Astrocyte (in vitro differentiated cells and primary cell): ENCODE results near the gene GFOD1. TPM values are rescaled to one million over a fixed set of nuclear protein-coding genes. Genes with fewer than 3 reads are reported as not detected.

ENCODE experiments used
- DNase-seq: peaks from one replicate; pipeline ENCODE4 v3.0.0-alpha.2; 2010; ENCODE audit warnings: low read depth
- FAIRE-seq: peaks from 2 replicates; lab custom pipeline; 2011; peaks lifted over from hg19 to GRCh38; lab: Jason Lieb, UNC
- H2AFZ ChIP-seq: 2 replicates; pipeline ENCODE4 v1.6.0; 2012; ENCODE audit warnings: low read depth, low read length, inconsistent platforms
- H3K27ac ChIP-seq: 2 replicates; pipeline ENCODE4 v1.5.1; 2011; ENCODE audit warnings: low read depth, low read length, inconsistent platforms
- H3K27me3 ChIP-seq: 2 replicates; pipeline ENCODE4 v1.6.0; 2011; ENCODE audit warnings: low read length, inconsistent platforms; ENCODE audit not compliant: insufficient read depth
- H3K36me3 ChIP-seq: 2 replicates; pipeline ENCODE4 v1.5.1; 2011; ENCODE audit warnings: low read length, inconsistent platforms; ENCODE audit not compliant: insufficient read depth
- H3K4me1 ChIP-seq: 2 replicates; pipeline ENCODE4 v1.5.1; 2011; ENCODE audit warnings: low read length, inconsistent platforms; ENCODE audit not compliant: insufficient read depth
- H3K4me2 ChIP-seq: 2 replicates; pipeline ENCODE4 v1.6.0; 2012; ENCODE audit warnings: low read length, inconsistent platforms
- H3K4me3 ChIP-seq: 2 replicates; pipeline ENCODE4 v1.5.1; 2011; ENCODE audit warnings: low read depth, mild to moderate bottlenecking, low read length, inconsistent platforms; ENCODE audit not compliant: insufficient read depth
- H3K79me2 ChIP-seq: 2 replicates; pipeline ENCODE4 v1.6.0; 2012; ENCODE audit warnings: mild to moderate bottlenecking, low read length, inconsistent platforms; ENCODE audit not compliant: insufficient read depth
- H3K9ac ChIP-seq: 2 replicates; pipeline ENCODE4 v1.6.0; 2012; ENCODE audit warnings: mild to moderate bottlenecking, low read length, inconsistent platforms
- H3K9me3 ChIP-seq: 2 replicates; pipeline ENCODE4 v1.5.1; 2012; ENCODE audit warnings: low read depth, mild to moderate bottlenecking, low read length, inconsistent platforms; ENCODE audit not compliant: insufficient read depth
- H4K20me1 ChIP-seq: 2 replicates; pipeline ENCODE4 v1.6.0; 2012; ENCODE audit warnings: low read length, inconsistent platforms; ENCODE audit not compliant: insufficient read depth
- H3K27ac Mint-ChIP-seq: one replicate; pipeline ENCODE4 v1.8.0; 2021; ENCODE audit warnings: mild to moderate bottlenecking, mixed read lengths; ENCODE audit not compliant: unreplicated experiment
- H3K27me3 Mint-ChIP-seq: one replicate; pipeline ENCODE4 v1.8.0; 2021; ENCODE audit warnings: low read depth, mixed read lengths; ENCODE audit not compliant: unreplicated experiment
- H3K36me3 Mint-ChIP-seq: one replicate; pipeline ENCODE4 v1.8.0; 2021; ENCODE audit warnings: low read depth, mixed read lengths; ENCODE audit not compliant: unreplicated experiment
- H3K4me1 Mint-ChIP-seq: one replicate; pipeline ENCODE4 v1.8.0; 2021; ENCODE audit warnings: low read depth, mixed read lengths; ENCODE audit not compliant: unreplicated experiment
- H3K4me3 Mint-ChIP-seq: one replicate; pipeline ENCODE4 v1.8.0; 2021; ENCODE audit warnings: mild to moderate bottlenecking, moderate library complexity, mixed read lengths; ENCODE audit not compliant: unreplicated experiment
- H3K9me3 Mint-ChIP-seq: one replicate; pipeline ENCODE4 v1.8.0; 2021; ENCODE audit warnings: mild to moderate bottlenecking, mixed read lengths; ENCODE audit not compliant: unreplicated experiment
- CTCF ChIP-seq: IDR thresholded peaks from 2 replicates; pipeline ENCODE4 v1.5.1; 2011; ENCODE audit warnings: low read depth, mild to moderate bottlenecking, inconsistent platforms, low read length, moderate library complexity; ENCODE audit not compliant: insufficient read depth
- EZH2 ChIP-seq: IDR thresholded peaks from 2 replicates; pipeline ENCODE4 v1.6.1; 2012; ENCODE audit warnings: mild to moderate bottlenecking, low read length, inconsistent platforms; ENCODE audit not compliant: insufficient read depth
- total RNA-seq: library from RNA; stranded (reverse); gene quantifications from 2 replicates; pipeline ENCODE4 v1.2.1, GENCODE V29; 2021

Gene GFOD1
- total RNA-seq, 1 donor from 2014 or later: 10.8 TPM

GRCh38 chr6:13352165-13352564 is 135.2 kb downstream of the GFOD1 start:
- H3K27me3 Mint-ChIP-seq: no peaks in the 10 kb centered on the region
- H4K20me1 ChIP-seq: no peaks in the 10 kb centered on the region
- H3K27me3 ChIP-seq: no peaks in the 10 kb centered on the region
- TF ChIP-seq CTCF: no peak
- no peak for TF ChIP-seq EZH2
- DNase-seq (no peak), FAIRE-seq (no peak)
- H3K36me3 Mint-ChIP-seq: no peaks in the 10 kb centered on the region
- no peak overlapping the region for H3K4me2 ChIP-seq
- H3K36me3 ChIP-seq: no peaks in the 10 kb centered on the region
- H3K4me1 Mint-ChIP-seq: peaks cover 52% of the 10 kb centered on the region
- peak overlapping the region; percentile 70 for H3K27ac Mint-ChIP-seq
- no peak overlapping the region for H3K4me3 Mint-ChIP-seq
- H3K9ac ChIP-seq: no peak overlapping the region
- no peak overlapping the region for H3K27ac ChIP-seq
- peaks cover 39% of the 10 kb centered on the region for H3K4me1 ChIP-seq
- H3K9me3 Mint-ChIP-seq: no peaks in the 10 kb centered on the region
- no peaks in the 10 kb centered on the region for H3K79me2 ChIP-seq
- no peak overlapping the region for H2AFZ ChIP-seq
- H3K4me3 ChIP-seq: no peak overlapping the region
- no peaks in the 10 kb centered on the region for H3K9me3 ChIP-seq

GRCh38 chr6:13351271-13351670 is 136.1 kb downstream of the GFOD1 start:
- peak overlapping the region; percentile 61 for H3K4me3 Mint-ChIP-seq

More at GRCh38 chr6:13351271-13351670, 136.1 kb downstream of the GFOD1 start:
- Histone ChIP-seq H3K27me3 (no peaks in the 10 kb centered on the region), H3K36me3 (no peaks in the 10 kb centered on the region), H4K20me1 (no peaks in the 10 kb centered on the region), H3K9ac (no peak overlapping the region), H3K4me1 (peaks cover 30% of the 10 kb centered on the region), H3K4me3 (no peak overlapping the region), H2AFZ (peak overlapping the region; percentile 59), H3K9me3 (no peaks in the 10 kb centered on the region), H3K27ac (no peak overlapping the region), H3K4me2 (peak overlapping the region; percentile 40), H3K79me2 (no peaks in the 10 kb centered on the region)
- Mint-ChIP-seq H3K9me3 (no peaks in the 10 kb centered on the region), H3K4me1 (peaks cover 45% of the 10 kb centered on the region), H3K27ac (peak overlapping the region; percentile 83), H3K27me3 (no peaks in the 10 kb centered on the region), H3K36me3 (no peaks in the 10 kb centered on the region)
- no peak for FAIRE-seq
- TF ChIP-seq EZH2 (no peak), CTCF (no peak)
- DNase-seq: no peak
